GM23338 (cell line): ENCODE results near the gene NANOGP8.

Experiments used
- CREB1 ChIP-seq: fragments of 250-450 bp; sonication (Bioruptor Pico); IDR thresholded peaks from 2 replicates; pipeline ENCODE4 v1.5.0; 2020; ENCODE audit warnings: low read depth, mild to moderate bottlenecking, moderate library complexity
- EZH2 ChIP-seq: fragments of 200-600 bp; sonication (generic); IDR thresholded peaks from one replicate; pipeline ENCODE4 v1.8.0; 2017; ENCODE audit warnings: antibody characterized with exemption, mild to moderate bottlenecking, low read depth; ENCODE audit not compliant: unreplicated experiment
- EZH2phosphoT487 ChIP-seq: fragments of 200-600 bp; sonication (generic); IDR thresholded peaks from one replicate; pipeline ENCODE4 v1.8.1; 2018; ENCODE audit warnings: antibody characterized with exemption; ENCODE audit not compliant: unreplicated experiment
- JUNB ChIP-seq: IDR thresholded peaks from one replicate; pipeline ENCODE4 v1.6.1; 2016; ENCODE audit warnings: antibody characterized with exemption; ENCODE audit not compliant: unreplicated experiment
- NANOG ChIP-seq: IDR thresholded peaks from 2 replicates; pipeline ENCODE4 v1.6.1; 2016; ENCODE audit warnings: antibody characterized with exemption, borderline replicate concordance
- POLR2AphosphoS5 ChIP-seq: IDR thresholded peaks from 2 replicates; pipeline ENCODE4 v1.6.1; 2016; ENCODE audit warnings: antibody characterized with exemption, low read depth
- ZNF114 ChIP-seq: fragments of 250-450 bp; sonication (Bioruptor Pico); IDR thresholded peaks from 2 replicates; pipeline ENCODE4 v1.5.0; 2020; ENCODE audit warnings: mild to moderate bottlenecking, moderate library complexity
- TF ChIP-seq, protein P1 (sequence below), 2 experiments: fragments of 200-600 bp in 1 of 2; sonication (generic) in 1 of 2; conservative IDR thresholded peaks; 2 replicates each; pipeline versions ENCODE4 v1.5.1 to v1.6.1; 2016 to 2017; ENCODE audit warnings: antibody characterized with exemption in 2 of 2, low read depth in 2 of 2, mild to moderate bottlenecking in 2 of 2, moderate library complexity in 1 of 2
- TF ChIP-seq, protein P2 (sequence below): IDR thresholded peaks from one replicate; pipeline ENCODE4 v1.6.1; 2018; ENCODE audit warnings: antibody characterized with exemption; ENCODE audit not compliant: unreplicated experiment
- TF ChIP-seq, protein P3 (sequence below): IDR thresholded peaks from 2 replicates; pipeline ENCODE4 v1.6.1; 2016; ENCODE audit warnings: antibody characterized with exemption

DNA sequence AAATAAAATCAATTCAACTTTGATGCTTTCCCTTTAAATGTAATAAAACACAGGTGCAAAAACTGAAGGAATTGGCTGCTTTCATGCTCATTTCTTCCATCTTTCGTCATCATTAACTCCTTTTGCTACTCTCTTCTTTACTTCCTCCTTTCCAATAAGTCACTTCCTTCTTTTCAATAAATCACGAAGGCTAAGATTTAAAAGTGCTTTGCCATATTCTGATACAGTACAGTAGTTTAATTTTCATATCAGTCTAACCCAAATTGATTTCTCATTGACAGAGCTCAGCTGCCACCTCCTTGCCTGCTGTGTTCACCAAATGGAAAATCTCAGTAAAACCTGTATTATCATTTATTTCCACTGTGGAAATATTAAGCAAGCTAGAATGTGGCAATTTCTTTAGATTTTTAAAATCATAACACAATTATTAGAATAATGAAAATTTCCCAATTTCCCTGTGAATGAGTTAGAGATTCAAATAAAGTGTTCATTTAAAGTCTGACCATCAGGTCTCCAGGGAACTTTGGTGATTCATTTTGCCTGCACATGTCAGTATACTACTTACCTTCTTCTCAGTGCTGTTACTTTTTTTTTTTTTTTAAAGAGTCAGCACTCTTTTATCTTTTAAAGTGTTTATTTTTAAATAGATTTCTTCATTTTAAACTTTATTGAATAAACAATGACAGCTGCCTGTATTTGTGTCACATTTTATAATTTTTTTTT, 41.6 kb downstream of the NANOGP8 start:
- TF ChIP-seq, protein P1, sequence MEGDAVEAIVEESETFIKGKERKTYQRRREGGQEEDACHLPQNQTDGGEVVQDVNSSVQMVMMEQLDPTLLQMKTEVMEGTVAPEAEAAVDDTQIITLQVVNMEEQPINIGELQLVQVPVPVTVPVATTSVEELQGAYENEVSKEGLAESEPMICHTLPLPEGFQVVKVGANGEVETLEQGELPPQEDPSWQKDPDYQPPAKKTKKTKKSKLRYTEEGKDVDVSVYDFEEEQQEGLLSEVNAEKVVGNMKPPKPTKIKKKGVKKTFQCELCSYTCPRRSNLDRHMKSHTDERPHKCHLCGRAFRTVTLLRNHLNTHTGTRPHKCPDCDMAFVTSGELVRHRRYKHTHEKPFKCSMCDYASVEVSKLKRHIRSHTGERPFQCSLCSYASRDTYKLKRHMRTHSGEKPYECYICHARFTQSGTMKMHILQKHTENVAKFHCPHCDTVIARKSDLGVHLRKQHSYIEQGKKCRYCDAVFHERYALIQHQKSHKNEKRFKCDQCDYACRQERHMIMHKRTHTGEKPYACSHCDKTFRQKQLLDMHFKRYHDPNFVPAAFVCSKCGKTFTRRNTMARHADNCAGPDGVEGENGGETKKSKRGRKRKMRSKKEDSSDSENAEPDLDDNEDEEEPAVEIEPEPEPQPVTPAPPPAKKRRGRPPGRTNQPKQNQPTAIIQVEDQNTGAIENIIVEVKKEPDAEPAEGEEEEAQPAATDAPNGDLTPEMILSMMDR (conservative IDR thresholded peaks at IDR 0.05; ENCODE audit: low read depth in 2 of 2): no peak
- TF ChIP-seq JUNB: no peak
- no peak for TF ChIP-seq EZH2
- TF ChIP-seq, protein P2, sequence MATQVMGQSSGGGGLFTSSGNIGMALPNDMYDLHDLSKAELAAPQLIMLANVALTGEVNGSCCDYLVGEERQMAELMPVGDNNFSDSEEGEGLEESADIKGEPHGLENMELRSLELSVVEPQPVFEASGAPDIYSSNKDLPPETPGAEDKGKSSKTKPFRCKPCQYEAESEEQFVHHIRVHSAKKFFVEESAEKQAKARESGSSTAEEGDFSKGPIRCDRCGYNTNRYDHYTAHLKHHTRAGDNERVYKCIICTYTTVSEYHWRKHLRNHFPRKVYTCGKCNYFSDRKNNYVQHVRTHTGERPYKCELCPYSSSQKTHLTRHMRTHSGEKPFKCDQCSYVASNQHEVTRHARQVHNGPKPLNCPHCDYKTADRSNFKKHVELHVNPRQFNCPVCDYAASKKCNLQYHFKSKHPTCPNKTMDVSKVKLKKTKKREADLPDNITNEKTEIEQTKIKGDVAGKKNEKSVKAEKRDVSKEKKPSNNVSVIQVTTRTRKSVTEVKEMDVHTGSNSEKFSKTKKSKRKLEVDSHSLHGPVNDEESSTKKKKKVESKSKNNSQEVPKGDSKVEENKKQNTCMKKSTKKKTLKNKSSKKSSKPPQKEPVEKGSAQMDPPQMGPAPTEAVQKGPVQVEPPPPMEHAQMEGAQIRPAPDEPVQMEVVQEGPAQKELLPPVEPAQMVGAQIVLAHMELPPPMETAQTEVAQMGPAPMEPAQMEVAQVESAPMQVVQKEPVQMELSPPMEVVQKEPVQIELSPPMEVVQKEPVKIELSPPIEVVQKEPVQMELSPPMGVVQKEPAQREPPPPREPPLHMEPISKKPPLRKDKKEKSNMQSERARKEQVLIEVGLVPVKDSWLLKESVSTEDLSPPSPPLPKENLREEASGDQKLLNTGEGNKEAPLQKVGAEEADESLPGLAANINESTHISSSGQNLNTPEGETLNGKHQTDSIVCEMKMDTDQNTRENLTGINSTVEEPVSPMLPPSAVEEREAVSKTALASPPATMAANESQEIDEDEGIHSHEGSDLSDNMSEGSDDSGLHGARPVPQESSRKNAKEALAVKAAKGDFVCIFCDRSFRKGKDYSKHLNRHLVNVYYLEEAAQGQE: no peak
- no peak for TF ChIP-seq EZH2phosphoT487
- TF ChIP-seq, protein P3, sequence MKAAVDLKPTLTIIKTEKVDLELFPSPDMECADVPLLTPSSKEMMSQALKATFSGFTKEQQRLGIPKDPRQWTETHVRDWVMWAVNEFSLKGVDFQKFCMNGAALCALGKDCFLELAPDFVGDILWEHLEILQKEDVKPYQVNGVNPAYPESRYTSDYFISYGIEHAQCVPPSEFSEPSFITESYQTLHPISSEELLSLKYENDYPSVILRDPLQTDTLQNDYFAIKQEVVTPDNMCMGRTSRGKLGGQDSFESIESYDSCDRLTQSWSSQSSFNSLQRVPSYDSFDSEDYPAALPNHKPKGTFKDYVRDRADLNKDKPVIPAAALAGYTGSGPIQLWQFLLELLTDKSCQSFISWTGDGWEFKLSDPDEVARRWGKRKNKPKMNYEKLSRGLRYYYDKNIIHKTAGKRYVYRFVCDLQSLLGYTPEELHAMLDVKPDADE: no peak
- no peak for TF ChIP-seq POLR2AphosphoS5
- no peak for TF ChIP-seq ZNF114
- no peak for TF ChIP-seq NANOG
- TF ChIP-seq CREB1 (CRISPR knock-in tag): no peak
